Activated naive CD4-positive, alpha-beta T cell treated with anti-CD3 and anti-CD28 coated beads for 36 hours (primary cell): ENCODE data around the gene CD2AP. TPM values are rescaled to one million over a fixed set of nuclear protein-coding genes. Genes with fewer than 3 reads are reported as not detected.

ENCODE experiments used
- CTCF ChIA-PET: fragments of 350-600 bp; sonication (Branson Sonifier 250); formaldehyde crosslinking; loops from one replicate; lab custom pipeline; 2021; ENCODE audit warnings: antibody characterized with exemption; lab: Charles Lee
- DNase-seq: peaks from one replicate; pipeline ENCODE4 v3.0.0-alpha.2; 2020
- H3K27ac Mint-ChIP-seq: one replicate; pipeline ENCODE4 v1.8.0; 2021; ENCODE audit warnings: mild to moderate bottlenecking, mixed read lengths
- H3K27me3 Mint-ChIP-seq: one replicate; pipeline ENCODE4 v1.8.0; 2021; ENCODE audit warnings: low read depth, mixed read lengths
- H3K36me3 Mint-ChIP-seq: one replicate; pipeline ENCODE4 v1.8.0; 2021; ENCODE audit warnings: low read depth, mixed read lengths
- H3K4me1 Mint-ChIP-seq: one replicate; pipeline ENCODE4 v1.8.0; 2021; ENCODE audit warnings: low read depth, mixed read lengths
- H3K4me3 Mint-ChIP-seq: one replicate; pipeline ENCODE4 v1.8.0; 2021; ENCODE audit warnings: mild to moderate bottlenecking, moderate library complexity, mixed read lengths
- H3K9me3 Mint-ChIP-seq: one replicate; pipeline ENCODE4 v1.8.0; 2021; ENCODE audit warnings: mixed read lengths
- intact Hi-C: fragments of 100-400 bp; cut with micrococcal nuclease; formaldehyde crosslinking; loops from one replicate; pipeline ENCODE4 v1.15.1; 2023
- total RNA-seq, 2 experiments: library from RNA; stranded (reverse); gene quantifications; one replicate each; pipeline ENCODE4 v1.2.3, GENCODE V29; 2021

The CD2AP gene
- total RNA-seq, 2 experiments from 2014 or later, result 16.1 to 18.1 TPM

DNA sequence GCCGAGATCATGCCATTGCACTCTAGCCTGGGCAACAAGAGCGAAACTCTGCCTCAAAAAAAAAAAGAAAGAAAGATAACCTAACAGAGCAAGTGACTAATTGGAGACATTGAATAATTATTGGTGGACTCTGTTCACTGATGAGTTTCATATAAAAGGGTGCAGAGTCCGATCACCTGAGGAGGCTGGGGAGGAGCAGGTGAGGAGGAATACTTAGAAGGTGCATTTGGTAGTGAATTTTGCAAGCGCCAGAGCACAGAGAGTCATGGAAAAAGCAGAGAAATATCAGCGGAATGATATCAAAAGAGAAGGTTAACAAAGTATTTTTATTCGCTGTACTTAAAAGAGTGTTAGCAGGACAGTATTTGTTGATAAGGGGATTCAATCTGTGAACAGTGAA is 44.4 kb downstream of the CD2AP start:
- H3K27ac Mint-ChIP-seq, result no peak overlapping the region
- peaks cover 10% of the 10 kb centered on the region for H3K36me3 Mint-ChIP-seq
- DNase-seq, result no peak
- no peaks in the 10 kb centered on the region for H3K27me3 Mint-ChIP-seq
- H3K9me3 Mint-ChIP-seq, result peaks cover under 1% of the 10 kb centered on the region
- peaks cover 39% of the 10 kb centered on the region for H3K4me1 Mint-ChIP-seq
- CTCF ChIA-PET, result no interaction called here
- no peak overlapping the region for H3K4me3 Mint-ChIP-seq
- intact Hi-C loops, result no loop called here

DNA sequence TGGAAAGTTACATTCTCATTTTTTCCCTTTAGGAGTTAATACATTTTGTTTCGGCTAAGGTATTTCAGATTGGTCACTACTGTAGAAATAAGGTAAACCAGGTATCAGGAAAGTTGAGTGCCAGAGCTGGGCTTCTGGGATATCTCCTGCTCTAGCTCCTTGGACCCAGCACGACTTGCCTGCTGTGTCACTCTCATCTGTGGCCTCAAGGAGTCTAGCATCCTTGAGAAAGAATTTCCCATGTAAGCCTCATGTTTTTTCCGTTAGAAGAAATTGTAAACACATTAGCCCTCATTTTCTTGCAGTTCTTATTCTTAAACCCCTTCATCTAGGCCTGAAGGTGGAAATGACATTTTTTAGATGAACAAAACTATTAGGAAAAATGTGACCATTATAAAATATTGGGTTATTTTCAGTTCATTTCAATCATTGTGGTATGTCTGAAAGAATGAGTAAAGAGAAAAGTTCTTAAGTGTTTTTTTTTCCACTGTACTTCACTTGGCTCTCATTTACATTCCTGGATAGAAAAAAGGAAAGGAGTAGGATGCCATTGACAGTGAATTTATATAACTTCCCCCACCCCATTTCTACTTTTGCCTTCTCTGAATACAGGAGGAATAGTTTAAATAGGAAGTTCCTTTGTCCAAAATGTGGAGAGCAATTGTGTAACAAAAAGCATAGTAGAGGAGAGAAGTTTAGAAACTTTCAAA is 46.7 kb downstream of the CD2AP start:
- Mint-ChIP-seq H3K36me3 (peaks cover 19% of the 10 kb centered on the region), H3K4me1 (peaks cover 33% of the 10 kb centered on the region), H3K9me3 (peaks cover 4% of the 10 kb centered on the region), H3K4me3 (no peak overlapping the region), H3K27ac (no peak overlapping the region), H3K27me3 (no peaks in the 10 kb centered on the region)
- intact Hi-C loops, result no loop called here
- no peak for DNase-seq
- CTCF ChIA-PET, result no interaction called here

DNA sequence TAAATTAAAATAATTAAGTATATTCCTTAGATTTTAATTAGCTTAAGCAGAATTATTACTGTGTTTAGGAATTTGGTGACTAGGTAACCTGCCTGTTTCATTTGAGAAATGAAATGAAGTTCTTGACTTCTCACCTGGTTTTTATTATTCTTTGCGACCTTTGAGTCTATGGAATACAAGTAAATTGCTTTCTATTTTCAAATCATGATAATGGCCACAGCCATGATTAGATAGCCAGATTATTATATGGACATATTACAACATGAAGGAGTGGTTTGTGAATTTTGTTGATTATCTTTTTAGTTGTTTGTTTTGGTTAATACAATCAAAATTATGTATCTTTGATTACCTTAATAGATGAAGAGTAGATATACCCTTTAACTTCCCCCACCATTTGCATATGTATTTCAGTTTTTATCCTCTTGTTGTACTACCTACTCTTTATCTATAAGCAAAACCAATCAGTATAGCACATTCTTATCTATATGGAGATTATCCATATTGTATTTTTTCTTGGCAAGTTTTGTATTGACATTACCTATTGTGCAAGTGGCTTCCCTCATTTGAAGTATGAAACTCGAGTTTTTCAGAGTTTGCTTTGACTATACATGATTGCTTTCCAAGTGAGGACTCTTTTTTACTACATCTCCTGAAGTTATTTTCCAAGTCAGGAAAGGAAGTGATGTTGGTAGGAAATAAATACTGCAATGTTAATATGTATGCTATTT is 47.9 kb downstream of the CD2AP start:
- Mint-ChIP-seq H3K4me3 (no peak overlapping the region), H3K27ac (no peak overlapping the region), H3K4me1 (peaks cover 22% of the 10 kb centered on the region), H3K9me3 (peaks cover 7% of the 10 kb centered on the region), H3K27me3 (no peaks in the 10 kb centered on the region), H3K36me3 (peaks cover 23% of the 10 kb centered on the region)
- DNase-seq, result no peak
- CTCF ChIA-PET, result no interaction called here
- intact Hi-C loops, result no loop called here

DNA sequence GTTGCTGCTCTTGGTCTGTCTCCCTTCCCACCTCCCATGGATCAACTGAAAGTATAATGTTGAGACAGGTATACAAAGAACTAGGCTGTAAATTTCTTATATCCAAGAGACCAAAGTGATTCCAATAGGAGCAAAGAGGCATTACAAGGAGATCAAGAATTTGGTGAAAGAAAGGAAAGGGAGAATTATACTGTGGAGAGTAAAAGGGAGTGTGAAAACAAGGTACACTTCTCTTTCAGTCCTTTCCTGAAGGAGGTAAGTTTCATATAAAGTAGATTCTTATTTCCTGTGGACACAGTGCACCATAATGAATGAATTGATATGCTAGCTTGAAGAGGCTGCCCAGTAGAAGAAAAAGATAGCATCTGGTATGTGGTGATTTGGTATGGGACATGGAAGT is 49.7 kb downstream of the CD2AP start:
- peaks cover 14% of the 10 kb centered on the region for H3K4me1 Mint-ChIP-seq
- no peak overlapping the region for H3K27ac Mint-ChIP-seq
- DNase-seq, result no peak
- intact Hi-C loops, result no loop called here
- no peaks in the 10 kb centered on the region for H3K27me3 Mint-ChIP-seq
- no peak overlapping the region for H3K4me3 Mint-ChIP-seq
- peaks cover 7% of the 10 kb centered on the region for H3K9me3 Mint-ChIP-seq
- CTCF ChIA-PET, result no interaction called here
- peaks cover 23% of the 10 kb centered on the region for H3K36me3 Mint-ChIP-seq

DNA sequence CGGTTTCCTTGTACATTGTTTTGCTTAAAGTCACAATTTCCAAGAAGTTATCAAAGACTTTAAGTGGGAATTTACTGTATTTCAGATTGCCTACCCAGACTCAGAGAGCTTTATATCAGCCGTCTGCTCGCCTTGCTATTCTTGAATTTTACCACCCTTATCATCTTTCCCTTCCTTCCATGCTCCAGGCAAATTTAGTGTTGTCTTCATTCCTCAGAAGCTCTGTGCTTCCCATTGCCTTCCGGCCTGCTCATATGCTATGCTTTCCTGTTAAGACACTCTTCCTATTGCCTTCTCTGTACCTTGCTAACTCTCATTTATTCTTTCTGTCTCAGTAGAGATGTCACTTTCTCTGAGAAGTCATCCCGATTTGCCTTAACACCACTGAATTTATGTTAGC is 52.1 kb downstream of the CD2AP start:
- peaks cover 16% of the 10 kb centered on the region for H3K4me1 Mint-ChIP-seq
- H3K27me3 Mint-ChIP-seq, result no peaks in the 10 kb centered on the region
- CTCF ChIA-PET, result no interaction called here
- H3K36me3 Mint-ChIP-seq, result peaks cover 28% of the 10 kb centered on the region
- intact Hi-C loops, result no loop called here
- H3K27ac Mint-ChIP-seq, result no peak overlapping the region
- peaks cover 7% of the 10 kb centered on the region for H3K9me3 Mint-ChIP-seq
- no peak for DNase-seq
- no peak overlapping the region for H3K4me3 Mint-ChIP-seq

DNA sequence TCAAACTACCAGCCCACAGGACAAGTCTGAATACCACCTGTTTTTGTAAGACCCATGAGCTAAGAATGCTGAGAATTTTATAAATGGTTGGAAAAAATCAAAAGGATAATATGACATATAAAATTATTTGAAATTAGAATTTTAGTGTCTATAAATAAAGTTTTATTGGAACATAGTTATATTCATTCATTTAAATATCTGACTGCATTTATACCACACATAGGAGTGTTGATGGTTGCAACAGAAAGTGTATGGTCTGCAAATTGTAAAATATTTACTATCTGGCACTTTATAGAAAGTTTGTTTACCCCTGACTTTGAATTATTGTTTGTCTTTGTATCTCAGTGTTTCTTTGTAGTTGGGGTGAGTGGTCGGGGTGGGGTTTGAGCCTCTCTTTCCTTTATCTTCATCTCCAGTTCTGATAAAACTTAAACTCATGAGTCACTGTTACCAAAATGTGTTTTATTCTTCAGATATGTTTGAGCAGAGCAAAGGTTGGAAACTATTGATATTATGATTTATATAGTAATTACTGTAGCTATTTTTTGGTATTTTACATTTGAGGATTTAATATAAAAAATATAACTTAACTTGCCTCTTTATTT is 55.5 kb downstream of the CD2AP start:
- Mint-ChIP-seq H3K27ac (no peak overlapping the region), H3K4me3 (no peak overlapping the region), H3K36me3 (peaks cover 20% of the 10 kb centered on the region), H3K9me3 (peaks cover 3% of the 10 kb centered on the region), H3K27me3 (no peaks in the 10 kb centered on the region), H3K4me1 (peaks cover 9% of the 10 kb centered on the region)
- CTCF ChIA-PET, result interaction anchor here (0.6 kb wide), 1 partner anchor 98 kb away, joined by 3 read pairs; no protein-coding TSS in a partner anchor
- DNase-seq, result no peak
- intact Hi-C loops, result no loop called here

DNA sequence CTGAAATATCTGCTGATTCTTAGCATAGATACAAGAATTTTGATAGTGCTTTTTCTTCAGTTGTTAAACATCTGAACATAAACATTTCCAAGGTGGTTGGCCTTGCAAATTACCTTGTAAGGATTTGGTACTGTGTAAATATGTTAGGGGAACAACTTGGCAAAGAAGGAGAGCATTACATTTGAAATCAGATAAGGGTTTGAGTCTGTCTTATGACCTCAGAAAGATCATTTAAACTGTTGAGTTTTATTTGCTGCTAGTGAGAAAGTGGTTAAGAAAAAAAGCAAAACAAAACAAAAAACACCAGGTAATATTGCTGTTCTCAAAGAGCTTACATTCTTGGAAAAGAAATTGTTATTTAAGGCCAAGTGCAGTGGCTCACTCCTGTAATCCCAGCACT is 56.5 kb downstream of the CD2AP start:
- Mint-ChIP-seq H3K4me1 (peaks cover 11% of the 10 kb centered on the region), H3K4me3 (no peak overlapping the region), H3K27ac (no peak overlapping the region), H3K9me3 (peaks cover 3% of the 10 kb centered on the region), H3K27me3 (no peaks in the 10 kb centered on the region), H3K36me3 (peaks cover 18% of the 10 kb centered on the region)
- intact Hi-C loops, result no loop called here
- DNase-seq, result no peak
- CTCF ChIA-PET, result no interaction called here

DNA sequence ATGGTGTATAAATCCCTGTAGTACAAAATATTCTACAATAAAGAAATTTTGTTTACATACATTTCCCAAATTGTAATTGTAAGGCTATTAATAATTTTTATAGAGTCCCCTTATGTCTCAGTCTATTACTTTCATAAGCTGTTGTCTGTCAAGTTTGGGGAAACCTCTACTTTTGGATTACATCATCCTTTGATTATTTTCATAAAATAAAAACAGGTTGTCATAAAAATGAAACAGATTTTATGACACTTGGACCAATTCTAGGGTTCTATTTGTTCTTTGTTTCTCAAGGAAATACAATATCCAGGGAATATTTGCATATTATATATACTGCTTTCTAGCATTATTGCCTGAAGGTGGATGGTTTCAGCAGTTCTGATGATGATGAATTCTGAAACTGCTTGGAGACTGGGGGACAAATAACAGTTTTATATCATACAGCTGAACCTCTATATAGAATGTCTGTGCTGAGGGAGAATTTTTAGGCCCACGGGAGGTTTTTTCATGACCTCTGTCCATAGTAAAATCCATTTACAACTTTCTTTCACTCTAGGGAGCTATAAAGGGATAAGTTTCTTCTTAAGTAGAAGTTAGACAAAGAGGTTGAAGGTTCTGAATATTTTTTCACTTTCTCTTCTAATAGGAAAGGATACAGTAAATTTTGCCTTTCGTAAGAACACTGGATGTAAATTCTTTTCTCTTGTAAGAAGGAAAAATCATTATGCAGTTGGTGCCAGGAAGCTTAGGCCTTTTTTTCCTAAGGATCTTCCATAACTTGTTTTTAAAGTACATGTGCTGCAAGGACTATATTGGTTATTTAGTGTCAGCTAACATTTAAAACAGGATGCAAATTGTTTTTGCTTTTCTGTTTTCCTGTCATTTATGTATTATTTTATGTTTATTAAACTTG is 58.0 kb downstream of the CD2AP start:
- CTCF ChIA-PET, result no interaction called here
- no peak for DNase-seq
- H3K27me3 Mint-ChIP-seq, result no peaks in the 10 kb centered on the region
- intact Hi-C loops, result loop anchor here (5.0 kb wide), 1 partner anchor 58 kb away; the partner anchor contains the start of gene CD2AP
- peaks cover 21% of the 10 kb centered on the region for H3K36me3 Mint-ChIP-seq
- no peaks in the 10 kb centered on the region for H3K9me3 Mint-ChIP-seq
- no peak overlapping the region for H3K4me3 Mint-ChIP-seq
- H3K27ac Mint-ChIP-seq, result peak overlapping the region; percentile 30
- H3K4me1 Mint-ChIP-seq, result peaks cover 14% of the 10 kb centered on the region

DNA sequence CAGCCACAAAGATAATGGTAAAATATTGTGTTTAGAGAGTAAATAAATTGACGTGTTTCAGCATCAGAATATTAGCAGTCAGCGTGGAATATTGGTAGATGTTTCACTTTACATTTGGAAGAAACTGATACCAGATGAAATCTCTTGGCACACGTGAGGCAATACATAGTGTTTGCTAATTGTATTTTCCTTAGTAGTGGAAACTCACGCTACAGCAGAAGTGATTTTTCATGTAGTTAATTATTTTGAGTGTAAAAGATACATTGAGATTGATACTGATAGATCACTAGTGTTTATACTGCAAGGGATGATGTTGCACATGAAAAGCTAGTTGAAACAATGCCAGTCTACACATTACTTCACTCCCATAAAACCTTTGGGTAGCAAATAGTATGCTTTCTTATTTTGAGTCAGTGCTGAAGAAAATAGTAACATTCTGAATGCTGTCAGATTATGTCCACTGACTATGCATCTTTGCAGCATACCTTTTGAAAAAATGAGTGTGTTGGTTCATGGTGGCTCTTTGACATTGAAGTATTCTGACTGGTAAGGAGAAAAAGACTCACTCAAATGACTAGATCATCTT is 59.3 kb downstream of the CD2AP start:
- H3K4me3 Mint-ChIP-seq, result no peak overlapping the region
- intact Hi-C loops, result loop anchor here (5.0 kb wide), 1 partner anchor 60 kb away; the partner anchor contains the start of gene CD2AP
- peaks cover 14% of the 10 kb centered on the region for H3K4me1 Mint-ChIP-seq
- peaks cover 23% of the 10 kb centered on the region for H3K36me3 Mint-ChIP-seq
- CTCF ChIA-PET, result no interaction called here
- no peak overlapping the region for H3K27ac Mint-ChIP-seq
- DNase-seq, result no peak
- no peaks in the 10 kb centered on the region for H3K27me3 Mint-ChIP-seq
- no peaks in the 10 kb centered on the region for H3K9me3 Mint-ChIP-seq

DNA sequence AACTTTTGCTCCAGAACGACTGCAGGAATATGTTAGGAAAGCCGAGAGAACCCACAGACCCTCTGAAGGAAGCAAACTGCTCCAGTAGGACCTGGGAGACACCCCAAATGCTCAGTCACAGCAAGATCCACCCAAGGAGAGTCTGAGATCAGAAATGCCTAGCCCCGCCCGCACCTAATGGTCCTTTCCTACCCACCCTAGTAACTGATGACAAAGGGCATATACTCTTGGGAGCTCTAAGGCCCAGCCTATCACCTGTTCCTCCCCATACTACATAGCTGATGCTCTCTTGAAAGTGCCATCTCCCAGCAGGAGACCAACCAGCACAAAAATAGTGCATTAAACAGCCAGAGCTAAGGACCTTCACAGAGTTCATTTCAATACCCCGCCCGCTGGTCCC is 67.6 kb downstream of the CD2AP start:
- DNase-seq, result no peak
- H3K4me3 Mint-ChIP-seq, result no peak overlapping the region
- H3K9me3 Mint-ChIP-seq, result peaks cover 4% of the 10 kb centered on the region
- peaks cover 11% of the 10 kb centered on the region for H3K4me1 Mint-ChIP-seq
- no peak overlapping the region for H3K27ac Mint-ChIP-seq
- CTCF ChIA-PET, result no interaction called here
- intact Hi-C loops, result no loop called here
- no peaks in the 10 kb centered on the region for H3K27me3 Mint-ChIP-seq
- peaks cover 54% of the 10 kb centered on the region for H3K36me3 Mint-ChIP-seq

DNA sequence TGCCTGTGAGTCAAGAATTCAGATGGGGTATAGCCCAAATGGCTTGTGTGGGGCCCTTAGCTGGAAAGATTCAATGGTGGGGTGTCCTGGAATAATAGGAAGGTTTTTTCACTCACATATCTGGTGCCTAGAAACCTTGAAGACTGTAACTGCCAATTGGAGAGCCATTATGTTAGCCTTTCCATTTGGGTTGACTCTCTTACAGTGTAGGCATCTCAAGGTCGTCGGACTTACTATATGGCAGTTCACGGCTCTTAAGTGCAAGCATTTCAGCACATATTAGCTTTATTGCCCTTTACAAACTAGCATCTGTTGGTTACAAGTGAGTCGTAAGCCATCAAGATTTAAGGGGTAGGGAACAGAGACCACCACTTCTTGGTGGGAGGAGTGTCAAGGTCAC is 74.1 kb downstream of the CD2AP start:
- Mint-ChIP-seq H3K36me3 (peaks cover 50% of the 10 kb centered on the region), H3K4me3 (no peak overlapping the region), H3K27ac (no peak overlapping the region), H3K9me3 (peaks cover 3% of the 10 kb centered on the region), H3K4me1 (peaks cover 10% of the 10 kb centered on the region), H3K27me3 (no peaks in the 10 kb centered on the region)
- CTCF ChIA-PET, result no interaction called here
- intact Hi-C loops, result no loop called here
- DNase-seq, result no peak
